Endothelial cell of umbilical vein (primary cell): ENCODE data around the gene NRCAM. TPM values are rescaled to one million over a fixed set of nuclear protein-coding genes. Genes with fewer than 3 reads are reported as not detected.

Experiments used
- BruUV-seq: library from RNA; stranded (reverse); fragments of 400-500 nt; replicated peaks from 2 replicates; lab custom pipeline; 2021; lab: Mats Ljungman, UMichigan
- CTCF ChIA-PET: fragments of 300-600, 350-600 bp; sonication (Branson Sonifier 250); formaldehyde crosslinking; loops from one replicate; lab custom pipeline; 2021; ENCODE audit warnings: antibody characterized with exemption, inconsistent platforms; lab: Charles Lee
- POLR2A ChIA-PET: fragments of 300-600, 350-600 bp; sonication (Branson Sonifier 250); formaldehyde crosslinking; loops from one replicate; lab custom pipeline; 2021; ENCODE audit warnings: antibody characterized with exemption, inconsistent platforms; lab: Charles Lee
- DNase-seq: peaks from one replicate; pipeline ENCODE4 v3.0.0-alpha.2; 2011; ENCODE audit warnings: low read depth, low spot score
- FAIRE-seq: peaks from 2 replicates; lab custom pipeline; 2011; peaks lifted over from hg19 to GRCh38; lab: Jason Lieb, UNC
- H2AFZ ChIP-seq: 2 replicates; pipeline ENCODE4 v1.6.0; 2012; ENCODE audit warnings: low read depth, low read length, control low read depth, inconsistent platforms
- H3K27ac ChIP-seq: 2 replicates; pipeline ENCODE4 v1.5.1; 2011; ENCODE audit warnings: low read depth, mild to moderate bottlenecking, control low read depth, low read length, moderate library complexity; ENCODE audit not compliant: insufficient read depth
- H3K27me3 ChIP-seq, 2 experiments: 2 replicates each; pipeline versions ENCODE4 v1.6.0 to v1.6.1; 2011; ENCODE audit warnings: low read length in 2 of 2, mixed read lengths in 1 of 2; ENCODE audit not compliant: control insufficient read depth in 2 of 2, insufficient read depth in 2 of 2
- H3K36me3 ChIP-seq, 2 experiments: 2 replicates in 1 of 2; 3 replicates in 1 of 2; pipeline ENCODE4 v1.5.1; 2011; ENCODE audit warnings: low read length in 2 of 2, mild to moderate bottlenecking in 1 of 2, moderate library complexity in 1 of 2; ENCODE audit not compliant: control insufficient read depth in 2 of 2, insufficient read depth in 2 of 2; ENCODE audit errors: extremely low read depth in 1 of 2
- H3K4me1 ChIP-seq: 3 replicates; pipeline ENCODE4 v1.5.1; 2011; ENCODE audit warnings: mild to moderate bottlenecking, low read length; ENCODE audit not compliant: control insufficient read depth, insufficient read depth; ENCODE audit errors: extremely low read depth
- H3K4me2 ChIP-seq: 2 replicates; pipeline ENCODE4 v1.6.1; 2011; ENCODE audit warnings: low read length, control low read depth, mixed read lengths; ENCODE audit not compliant: insufficient read depth
- H3K4me3 ChIP-seq, 3 experiments: fragments of 200-600 bp in 1 of 3; sonication (generic), shearing (Covaris generic) in 1 of 3; replicated peaks in 1 of 3; 2 replicates each; pipeline ENCODE4 v1.5.1; 2011 to 2016; ENCODE audit warnings: control low read depth in 3 of 3, low read length in 3 of 3, mild to moderate bottlenecking in 2 of 3, inconsistent platforms in 1 of 3, low read depth in 1 of 3, moderate library complexity in 1 of 3; ENCODE audit not compliant: insufficient read depth in 1 of 3
- H3K79me2 ChIP-seq: 2 replicates; pipeline ENCODE4 v1.6.0; 2012; ENCODE audit warnings: low read length, inconsistent platforms; ENCODE audit not compliant: control insufficient read depth, insufficient read depth
- H3K9ac ChIP-seq: replicated peaks from 2 replicates; pipeline ENCODE3; 2011; ENCODE audit warnings: low read length, control low read depth; ENCODE audit not compliant: insufficient read depth; ENCODE audit errors: extremely low read depth
- H3K9me1 ChIP-seq: replicated peaks from 3 replicates; pipeline ENCODE4 v1.6.0; 2011; ENCODE audit warnings: mild to moderate bottlenecking, low read length; ENCODE audit not compliant: control insufficient read depth, insufficient read depth; ENCODE audit errors: extremely low read depth
- H3K9me3 ChIP-seq: replicated peaks from 2 replicates; pipeline ENCODE4 v1.5.1; 2012; ENCODE audit warnings: low read length, inconsistent platforms; ENCODE audit not compliant: control insufficient read depth, insufficient read depth
- H4K20me1 ChIP-seq: replicated peaks from 2 replicates; pipeline ENCODE3; 2011; ENCODE audit warnings: mild to moderate bottlenecking, low read length; ENCODE audit not compliant: control insufficient read depth, insufficient read depth; ENCODE audit errors: extremely low read depth
- CTCF ChIP-seq, 2 donors: IDR thresholded peaks; 1 replicate in 1 of 2; 2 replicates in 1 of 2; pipeline ENCODE4 v1.5.1; 2011; ENCODE audit warnings: low read length in 2 of 2, mild to moderate bottlenecking in 2 of 2, moderate library complexity in 2 of 2, control low read depth in 1 of 2, inconsistent platforms in 1 of 2, low read depth in 1 of 2; ENCODE audit not compliant: insufficient read depth in 1 of 2; ENCODE audit errors: extremely low read depth in 1 of 2
- EZH2 ChIP-seq: IDR thresholded peaks from 2 replicates; pipeline ENCODE4 v1.6.1; 2012; ENCODE audit warnings: borderline replicate concordance, low read depth, mild to moderate bottlenecking, moderate library complexity, low read length, inconsistent platforms; ENCODE audit not compliant: severe bottlenecking
- FOS ChIP-seq: IDR thresholded peaks from 2 replicates; pipeline ENCODE4 v1.6.1; 2011; ENCODE audit warnings: mild to moderate bottlenecking, low read length, moderate library complexity, borderline replicate concordance; ENCODE audit not compliant: insufficient read depth
- GATA2 ChIP-seq: IDR thresholded peaks from 2 replicates; pipeline ENCODE4 v1.7.0; 2011; ENCODE audit warnings: low read depth, mild to moderate bottlenecking, moderate library complexity, mixed read lengths, low read length; ENCODE audit not compliant: insufficient read length, insufficient read depth
- JUN ChIP-seq: IDR thresholded peaks from 2 replicates; pipeline ENCODE4 v1.6.1; 2011; ENCODE audit warnings: borderline replicate concordance, low read depth; ENCODE audit not compliant: insufficient read length, insufficient read depth
- MYC ChIP-seq: IDR thresholded peaks from one replicate; pipeline ENCODE4 v1.6.1; 2011; ENCODE audit warnings: mild to moderate bottlenecking, low read depth, low read length
- POLR2A ChIP-seq: IDR thresholded peaks from 2 replicates; pipeline ENCODE4 v1.6.1; 2012; ENCODE audit warnings: low read depth, mild to moderate bottlenecking, control low read depth, low read length
- POLR2AphosphoS5 ChIP-seq: IDR thresholded peaks from 2 replicates; pipeline ENCODE4 v1.6.1; 2012; ENCODE audit warnings: low read depth, mild to moderate bottlenecking, control low read depth, low read length, moderate library complexity; ENCODE audit not compliant: insufficient read depth
- dilution Hi-C: fragments of 300-500 bp; cut with MboI; formaldehyde crosslinking; loops from one replicate; pipeline ENCODE4 v1.15.0; 2019; ENCODE audit warnings: low sequenced_read_pairs; ENCODE audit not compliant: extremely low pct_ligation_motif_present
- intact Hi-C: fragments of 100-400 bp; cut with micrococcal nuclease; formaldehyde crosslinking; loops from one replicate; pipeline ENCODE4 v1.10.0; 2022
- polyA plus RNA-seq, 4 experiments: library from polyadenylated mRNA; depleted of rRNA in 3 of 4; stranded (reverse) in 3 of 4; unstranded in 1 of 4; fragments of >200 nt; gene quantifications; 2 replicates each; pipeline versions ENCODE4 v1.2.1 to v1.2.3, GENCODE V29; 2011 to 2012; ENCODE audit warnings: missing spikeins in 1 of 4
- total RNA-seq: library from RNA; stranded (reverse); gene quantifications from 2 replicates; pipeline ENCODE4 v1.2.3, GENCODE V29; 2021
- TF ChIP-seq, protein P1 (sequence below): IDR thresholded peaks from 2 replicates; pipeline ENCODE4 v1.6.1; 2011; ENCODE audit not compliant: insufficient read depth, insufficient read length

NRCAM gene
- total and polyA plus RNA-seq, 2 donors (not counting 3 experiments of a cell fraction or from before 2014, with no cell fraction given): 26.0 to 47.6 TPM

DNA sequence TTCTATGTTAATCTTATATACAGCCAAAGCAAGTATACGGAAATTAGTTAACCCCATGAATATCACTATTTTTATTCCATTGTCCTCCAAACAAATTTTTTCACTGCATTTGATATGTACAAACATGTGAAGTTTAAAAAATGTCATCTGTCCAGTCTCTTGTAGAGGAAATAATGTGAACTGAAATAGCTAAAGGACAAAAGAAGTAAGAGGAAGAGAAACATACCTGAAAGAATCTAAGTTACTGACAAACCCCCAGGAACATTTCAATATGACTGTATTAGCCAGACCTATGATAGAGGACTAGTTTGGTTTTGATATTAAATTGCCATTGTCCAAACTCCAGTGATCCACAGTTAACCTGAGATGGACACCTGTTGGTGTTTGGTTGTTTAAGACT is 80.6 kb downstream of the NRCAM start:
- Histone ChIP-seq H3K27ac (no peak overlapping the region), H3K9ac (no peak overlapping the region), H3K9me1 (no peaks in the 10 kb centered on the region), H3K4me1 (peaks cover 7% of the 10 kb centered on the region), H3K27me3 (no peaks in the 10 kb centered on the region), H3K4me3 (no peak overlapping the region), H3K36me3 (no peaks in the 10 kb centered on the region), H3K79me2 (peaks cover 68% of the 10 kb centered on the region), H3K9me3 (no peaks in the 10 kb centered on the region), H4K20me1 (no peaks in the 10 kb centered on the region), H3K4me2 (no peak overlapping the region), H2AFZ (no peak overlapping the region)
- CTCF ChIA-PET: interaction anchor here (0.7 kb wide), 1 partner anchor 28 kb away, joined by 3 read pairs; no protein-coding TSS in a partner anchor
- intact Hi-C loops (no loop called here), dilution Hi-C loops (no loop called here)
- no TSS peak for BruUV-seq
- DNase-seq: no peak
- TF ChIP-seq POLR2A (no peak), MYC (no peak), GATA2 (no peak), CTCF (IDR thresholded peaks at IDR 0.05; ENCODE audit: extremely low read depth in 1 of 2, insufficient read depth in 1 of 2, low read depth in 1 of 2, low read length in 2 of 2) (no peak), EZH2 (no peak), POLR2AphosphoS5 (no peak), JUN (no peak), FOS (no peak)
- TF ChIP-seq, protein P1, sequence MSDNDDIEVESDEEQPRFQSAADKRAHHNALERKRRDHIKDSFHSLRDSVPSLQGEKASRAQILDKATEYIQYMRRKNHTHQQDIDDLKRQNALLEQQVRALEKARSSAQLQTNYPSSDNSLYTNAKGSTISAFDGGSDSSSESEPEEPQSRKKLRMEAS: no peak
- POLR2A ChIA-PET: no interaction called here
- no peak for FAIRE-seq
